ENCODE data around the gene NRDE2. TPM values are rescaled to one million over a fixed set of nuclear protein-coding genes. Genes with fewer than 3 reads are reported as not detected.

The NRDE2 gene
- total and polyA plus RNA-seq, 2 of the 4 experiments (the other 2 are of a cell fraction): 4.5 to 9.3 TPM

DNA sequence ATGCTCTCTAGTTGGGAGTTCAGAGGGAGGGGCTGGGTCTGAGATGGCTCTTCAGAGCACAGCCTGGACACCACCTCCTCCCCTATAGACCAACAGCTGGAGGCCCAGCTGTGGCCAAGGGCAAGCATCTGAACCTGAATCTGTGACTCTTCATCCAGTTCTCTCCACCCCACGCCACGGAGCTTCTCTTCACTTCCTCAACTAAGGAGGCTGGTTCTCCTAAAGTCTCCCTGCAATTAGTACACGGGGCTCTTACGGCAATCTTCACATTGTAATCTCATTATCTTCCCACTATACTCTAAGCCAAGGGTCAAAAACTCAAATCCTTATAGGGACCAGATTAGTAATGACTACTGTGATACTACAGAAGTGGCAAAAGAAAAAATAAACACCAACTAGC lies 9.8 kb downstream of the NRDE2 start:
- dilution Hi-C loops (cut with HindIII; ENCODE audit: low sequenced_read_pairs, unreplicated experiment): no loop called here
- POLR2A ChIA-PET (ENCODE audit: unreplicated experiment): no interaction called here
- no peak overlapping the region for H3K56ac ChIP-seq (ENCODE audit: extremely low read depth, insufficient read depth, low read length)

More for the DNA sequence above, 9.8 kb downstream of the NRDE2 start:
- no peak overlapping the region for H2BK20ac ChIP-seq (ENCODE audit: low read depth, low read length)
- no peak overlapping the region for H4K91ac ChIP-seq (ENCODE audit: insufficient read depth, low read depth, low read length)
- H3K23ac ChIP-seq (ENCODE audit: low read depth, low read length): no peak overlapping the region
- H3K79me1 ChIP-seq (ENCODE audit: low read depth in 1 of 2, low read length in 2 of 2): peaks cover 22 to 38% of the 10 kb centered on the region in 2 experiments
- H3K27me3 ChIP-seq (ENCODE audit: control insufficient read depth, insufficient read depth, low read length): no peaks in the 10 kb centered on the region
- no peaks in the 10 kb centered on the region for H3K4me1 ChIP-seq (ENCODE audit: control insufficient read depth, insufficient read depth, low read length)
- no peaks in the 10 kb centered on the region for H3K9me1 ChIP-seq (ENCODE audit: insufficient read depth, low read length)
- no peak overlapping the region for H2AFZ ChIP-seq (replicated peaks; ENCODE audit: low read length, poor library complexity)
- no peak overlapping the region for H2BK120ac ChIP-seq (ENCODE audit: low read depth, low read length)
- H2BK5ac ChIP-seq (ENCODE audit: low read depth, low read length, poor library complexity, severe bottlenecking): no peak overlapping the region
- H3K36me3 ChIP-seq (ENCODE audit: control insufficient read depth, insufficient read depth, low read length): no peaks in the 10 kb centered on the region; the same call in 1 of the 2 replicates
- no peak overlapping the region for H3K4ac ChIP-seq (ENCODE audit: low read depth, low read length)
- ATAC-seq (ENCODE audit: low read depth) (no peak), DNase-seq (no peak)
- CTCF ChIA-PET: no interaction called here
- H3K4me3 ChIP-seq (ENCODE audit: insufficient read depth, low read depth, low read length): no peak overlapping the region
- H3K14ac ChIP-seq (replicated peaks; ENCODE audit: low read depth, low read length): no peak overlapping the region
- no peak overlapping the region for H4K8ac ChIP-seq (ENCODE audit: low read depth in 2 of 2, low read length in 2 of 2)
- H4K5ac ChIP-seq (ENCODE audit: low read depth, low read length): no peak overlapping the region
- no peak overlapping the region for H3K27ac ChIP-seq (ENCODE audit: insufficient read depth, low read length)
- no peak overlapping the region for H3K18ac ChIP-seq (ENCODE audit: low read depth, low read length)
- no peak overlapping the region for H2BK15ac ChIP-seq (ENCODE audit: low read depth, low read length)
- TF ChIP-seq NFE2L2 (IDR thresholded peaks at IDR 0.05; ENCODE audit: low read depth, low read length) (no peak), CEBPB (IDR thresholded peaks at IDR 0.05; ENCODE audit: low read depth, low read length) (no peak), POLR2A (IDR thresholded peaks at IDR 0.05; ENCODE audit: low read depth, low read length) (no peak), MAFK (IDR thresholded peaks at IDR 0.05; ENCODE audit: low read depth, low read length) (no peak), RAD21 (IDR thresholded peaks at IDR 0.05; ENCODE audit: low read length) (no peak), MAZ (IDR thresholded peaks at IDR 0.05; ENCODE audit: borderline replicate concordance, low read depth, low read length) (no peak), RFX5 (IDR thresholded peaks at IDR 0.05; ENCODE audit: low read depth, low read length) (no peak), CHD1 (IDR thresholded peaks at IDR 0.05; ENCODE audit: low read depth, low read length) (no peak), FOS (IDR thresholded peaks at IDR 0.05; ENCODE audit: low read depth, low read length) (no peak), ELK1 (IDR thresholded peaks at IDR 0.05; ENCODE audit: borderline replicate concordance, low read depth, low read length) (no peak), BHLHE40 (IDR thresholded peaks at IDR 0.05; ENCODE audit: low read depth, low read length) (no peak), RCOR1 (IDR thresholded peaks at IDR 0.05; ENCODE audit: insufficient replicate concordance, low read length) (no peak), MXI1 (IDR thresholded peaks at IDR 0.05; ENCODE audit: borderline replicate concordance, low read depth, low read length) (no peak), SMC3 (IDR thresholded peaks at IDR 0.05; ENCODE audit: low read depth, low read length) (no peak)
- TF ChIP-seq, protein P1, sequence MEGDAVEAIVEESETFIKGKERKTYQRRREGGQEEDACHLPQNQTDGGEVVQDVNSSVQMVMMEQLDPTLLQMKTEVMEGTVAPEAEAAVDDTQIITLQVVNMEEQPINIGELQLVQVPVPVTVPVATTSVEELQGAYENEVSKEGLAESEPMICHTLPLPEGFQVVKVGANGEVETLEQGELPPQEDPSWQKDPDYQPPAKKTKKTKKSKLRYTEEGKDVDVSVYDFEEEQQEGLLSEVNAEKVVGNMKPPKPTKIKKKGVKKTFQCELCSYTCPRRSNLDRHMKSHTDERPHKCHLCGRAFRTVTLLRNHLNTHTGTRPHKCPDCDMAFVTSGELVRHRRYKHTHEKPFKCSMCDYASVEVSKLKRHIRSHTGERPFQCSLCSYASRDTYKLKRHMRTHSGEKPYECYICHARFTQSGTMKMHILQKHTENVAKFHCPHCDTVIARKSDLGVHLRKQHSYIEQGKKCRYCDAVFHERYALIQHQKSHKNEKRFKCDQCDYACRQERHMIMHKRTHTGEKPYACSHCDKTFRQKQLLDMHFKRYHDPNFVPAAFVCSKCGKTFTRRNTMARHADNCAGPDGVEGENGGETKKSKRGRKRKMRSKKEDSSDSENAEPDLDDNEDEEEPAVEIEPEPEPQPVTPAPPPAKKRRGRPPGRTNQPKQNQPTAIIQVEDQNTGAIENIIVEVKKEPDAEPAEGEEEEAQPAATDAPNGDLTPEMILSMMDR (conservative IDR thresholded peaks at IDR 0.05; ENCODE audit: low read depth, low read length): no peak
- TF ChIP-seq, protein P2, sequence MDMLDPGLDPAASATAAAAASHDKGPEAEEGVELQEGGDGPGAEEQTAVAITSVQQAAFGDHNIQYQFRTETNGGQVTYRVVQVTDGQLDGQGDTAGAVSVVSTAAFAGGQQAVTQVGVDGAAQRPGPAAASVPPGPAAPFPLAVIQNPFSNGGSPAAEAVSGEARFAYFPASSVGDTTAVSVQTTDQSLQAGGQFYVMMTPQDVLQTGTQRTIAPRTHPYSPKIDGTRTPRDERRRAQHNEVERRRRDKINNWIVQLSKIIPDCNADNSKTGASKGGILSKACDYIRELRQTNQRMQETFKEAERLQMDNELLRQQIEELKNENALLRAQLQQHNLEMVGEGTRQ (IDR thresholded peaks at IDR 0.05; ENCODE audit: low read depth, low read length): no peak
- no peak overlapping the region for H3K9ac ChIP-seq (ENCODE audit: low read depth, low read length)
- 88% methylated on average over 2 of the region's 4 CpGs; no CpG with 5 or more reads in 1 of the 2 experiments for WGBS, 2 experiments (ENCODE audit: extremely low coverage in 2 of 2, insufficient read length in 1 of 2)
- BruUV-seq (replicated peaks): no TSS peak
- in situ Hi-C loops (cut with MboI; ENCODE audit: low sequenced_read_pairs) (no loop called here), intact Hi-C loops (cut with micrococcal nuclease) (loop anchor here (1.0 kb wide), 1 partner anchor 20 kb away; no protein-coding TSS in a partner anchor)
- H4K20me1 ChIP-seq (ENCODE audit: insufficient read depth, low read length): no peaks in the 10 kb centered on the region; the same call in 1 of the 2 replicates
- H3K4me2 ChIP-seq (ENCODE audit: low read depth, low read length): no peak overlapping the region
- no peak overlapping the region for H2AK5ac ChIP-seq (ENCODE audit: low read depth, low read length)
- no peak overlapping the region for H2AK9ac ChIP-seq (replicated peaks; ENCODE audit: low read depth, low read length, poor library complexity)
- no peaks in the 10 kb centered on the region for H3K9me3 ChIP-seq (ENCODE audit: control insufficient read depth, insufficient read depth, low read length)

All from IMR-90 (cell line).